ENCODE data around the gene CNIH2.

CNIH2 gene

GRCh38 chr11:66238786-66239413 is 39.1 kb upstream of the CNIH2 start:
- Histone ChIP-seq H3K36me3 (replicated peaks; ENCODE audit: insufficient read depth, low read length) (no peaks in the 10 kb centered on the region), H3K4me2 (ENCODE audit: low read depth, low read length) (no peak overlapping the region), H4K20me1 (ENCODE audit: insufficient read depth, low read length) (no peaks in the 10 kb centered on the region), H3K27ac (ENCODE audit: low read length) (no peak overlapping the region), H3K9ac (ENCODE audit: low read length) (no peak overlapping the region), H3F3A (ENCODE audit: insufficient read depth, low read length) (no peaks in the 10 kb centered on the region), H3K4me3 (ENCODE audit: low read length) (no peak overlapping the region), H3K4me1 (ENCODE audit: low read length) (no peaks in the 10 kb centered on the region), H3K27me3 (replicated peaks; ENCODE audit: insufficient read depth, low read length) (no peaks in the 10 kb centered on the region), H3K79me2 (ENCODE audit: low read length) (no peaks in the 10 kb centered on the region), H2AFZ (ENCODE audit: low read length) (no peak overlapping the region), H3K9me3 (replicated peaks; ENCODE audit: insufficient read depth, low read length) (no peaks in the 10 kb centered on the region), H3K9me2 (replicated peaks; ENCODE audit: insufficient read depth, low read length) (no peaks in the 10 kb centered on the region)
- DNase-seq = no peak
- TF ChIP-seq EZH2 (optimal IDR thresholded peaks at IDR 0.05; ENCODE audit: low read depth, low read length) (no peak), CTCF (IDR thresholded peaks at IDR 0.05; ENCODE audit: low read length) (no peak), EZH2phosphoT487 (IDR thresholded peaks at IDR 0.05; ENCODE audit: low read length) (no peak)

- Histone ChIP-seq H3K36me3 (replicated peaks; ENCODE audit: insufficient read depth, low read length) (no peaks in the 10 kb centered on the region), H3F3A (ENCODE audit: insufficient read depth, low read length) (no peaks in the 10 kb centered on the region), H3K9me2 (replicated peaks; ENCODE audit: insufficient read depth, low read length) (no peaks in the 10 kb centered on the region), H3K4me1 (ENCODE audit: low read length) (no peaks in the 10 kb centered on the region), H3K9ac (ENCODE audit: low read length) (no peak overlapping the region), H3K9me3 (replicated peaks; ENCODE audit: insufficient read depth, low read length) (no peaks in the 10 kb centered on the region), H3K27me3 (replicated peaks; ENCODE audit: insufficient read depth, low read length) (no peaks in the 10 kb centered on the region), H4K20me1 (ENCODE audit: insufficient read depth, low read length) (no peaks in the 10 kb centered on the region), H2AFZ (ENCODE audit: low read length) (no peak overlapping the region), H3K4me2 (ENCODE audit: low read depth, low read length) (no peak overlapping the region), H3K27ac (ENCODE audit: low read length) (no peak overlapping the region), H3K4me3 (ENCODE audit: low read length) (no peak overlapping the region), H3K79me2 (ENCODE audit: low read length) (no peaks in the 10 kb centered on the region)
- no peak for DNase-seq
- TF ChIP-seq EZH2phosphoT487 (IDR thresholded peaks at IDR 0.05; ENCODE audit: low read length) (no peak), EZH2 (optimal IDR thresholded peaks at IDR 0.05; ENCODE audit: low read depth, low read length) (no peak), CTCF (IDR thresholded peaks at IDR 0.05; ENCODE audit: low read length) (no peak)
Measured at GRCh38 chr11:66239511-66239910, 38.5 kb upstream of the CNIH2 start.

- H3K4me3 ChIP-seq (ENCODE audit: low read length) = no peak overlapping the region
- H3F3A ChIP-seq (ENCODE audit: insufficient read depth, low read length) = no peaks in the 10 kb centered on the region
- no peaks in the 10 kb centered on the region for H3K36me3 ChIP-seq (replicated peaks; ENCODE audit: insufficient read depth, low read length)
- H3K9me2 ChIP-seq (replicated peaks; ENCODE audit: insufficient read depth, low read length) = no peaks in the 10 kb centered on the region
- TF ChIP-seq EZH2 (optimal IDR thresholded peaks at IDR 0.05; ENCODE audit: low read depth, low read length) (no peak), EZH2phosphoT487 (IDR thresholded peaks at IDR 0.05; ENCODE audit: low read length) (no peak), CTCF (IDR thresholded peaks at IDR 0.05; ENCODE audit: low read length) (no peak)
- H3K4me2 ChIP-seq (ENCODE audit: low read depth, low read length) = no peak overlapping the region
- no peaks in the 10 kb centered on the region for H3K9me3 ChIP-seq (replicated peaks; ENCODE audit: insufficient read depth, low read length)
- H3K27me3 ChIP-seq (replicated peaks; ENCODE audit: insufficient read depth, low read length) = no peaks in the 10 kb centered on the region
- H2AFZ ChIP-seq (ENCODE audit: low read length) = no peak overlapping the region
- H3K9ac ChIP-seq (ENCODE audit: low read length) = no peak overlapping the region
- DNase-seq = no peak
- no peak overlapping the region for H3K27ac ChIP-seq (ENCODE audit: low read length)
- no peaks in the 10 kb centered on the region for H4K20me1 ChIP-seq (ENCODE audit: insufficient read depth, low read length)
- H3K79me2 ChIP-seq (ENCODE audit: low read length) = no peaks in the 10 kb centered on the region
- H3K4me1 ChIP-seq (ENCODE audit: low read length) = no peaks in the 10 kb centered on the region
Measured at GRCh38 chr11:66239998-66240780, 37.8 kb upstream of the CNIH2 start.

All from MM.1S (cell line).